ENCODE results near the gene PLEKHA3. TPM values are rescaled to one million over a fixed set of nuclear protein-coding genes. Genes with fewer than 3 reads are reported as not detected.

The PLEKHA3 gene
- total RNA-seq, 1 experiment from 2014 or later, result 50.3 TPM

DNA sequence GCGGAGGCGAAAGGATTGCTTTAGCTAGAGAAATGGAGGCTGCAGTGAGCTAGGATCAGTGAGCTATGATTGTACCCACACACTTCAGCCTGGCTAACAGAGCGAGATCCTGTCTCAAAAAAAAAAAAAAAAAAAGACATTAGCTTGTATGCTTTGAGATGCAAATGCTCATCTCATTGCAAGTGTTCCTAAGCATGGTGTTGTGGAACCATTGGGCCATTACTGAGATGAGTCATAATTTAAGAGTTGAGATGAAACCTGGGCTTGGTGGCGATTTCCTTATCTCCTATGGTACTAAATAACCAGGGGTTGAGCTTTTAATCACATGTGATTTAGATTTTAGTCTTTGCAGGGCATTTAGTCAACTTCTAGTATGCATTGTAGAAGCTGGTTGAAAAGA, 2.2 kb downstream of the PLEKHA3 start:
- Histone ChIP-seq H3K4me2 (peak overlapping the region; percentile 96), H3K79me2 (ENCODE audit: low read depth) (peaks cover 69% of the 10 kb centered on the region), H3K27me3 (ENCODE audit: insufficient read depth, low read depth) (no peaks in the 10 kb centered on the region), H3K4me1 (replicated peaks; ENCODE audit: insufficient read depth) (peaks cover 51% of the 10 kb centered on the region), H3K9me3 (ENCODE audit: insufficient read depth, low read depth) (no peaks in the 10 kb centered on the region), H3K4me3 (peak overlapping the region; percentile 77; the same call in 1 of the 2 replicates), H3K27ac (no peak overlapping the region), H3F3A (ENCODE audit: insufficient read depth, low read depth) (peaks cover 15% of the 10 kb centered on the region), H2AFZ (no peak overlapping the region), H3K36me3 (ENCODE audit: low read depth) (peaks cover 19% of the 10 kb centered on the region), H4K20me1 (ENCODE audit: insufficient read depth) (peaks cover 50% of the 10 kb centered on the region), H3K9me2 (ENCODE audit: insufficient read depth) (no peaks in the 10 kb centered on the region)
- intact Hi-C loops (cut with micrococcal nuclease; ENCODE audit: unreplicated experiment), result no loop called here
- ChIA-PET POLR2A (ENCODE audit: unreplicated experiment) (interaction anchor here (0.5 to 1.2 kb wide), 3 partner anchors 16 to 33 kb away, joined by 5 to 16 read pairs (median 5); partner anchors contain the start of genes PJVK and PRKRA), CTCF (interaction anchor here (0.6 kb wide), 2 partner anchors 35 to 1188 kb away, joined by 5 to 10 read pairs; no protein-coding TSS in a partner anchor)
- DNase-seq, result no peak
- no TSS peak for BruUV-seq (replicated peaks)
- TF ChIP-seq EZH2 (IDR thresholded peaks at IDR 0.05; ENCODE audit: low read depth), result no peak
- TF ChIP-seq, protein P1, sequence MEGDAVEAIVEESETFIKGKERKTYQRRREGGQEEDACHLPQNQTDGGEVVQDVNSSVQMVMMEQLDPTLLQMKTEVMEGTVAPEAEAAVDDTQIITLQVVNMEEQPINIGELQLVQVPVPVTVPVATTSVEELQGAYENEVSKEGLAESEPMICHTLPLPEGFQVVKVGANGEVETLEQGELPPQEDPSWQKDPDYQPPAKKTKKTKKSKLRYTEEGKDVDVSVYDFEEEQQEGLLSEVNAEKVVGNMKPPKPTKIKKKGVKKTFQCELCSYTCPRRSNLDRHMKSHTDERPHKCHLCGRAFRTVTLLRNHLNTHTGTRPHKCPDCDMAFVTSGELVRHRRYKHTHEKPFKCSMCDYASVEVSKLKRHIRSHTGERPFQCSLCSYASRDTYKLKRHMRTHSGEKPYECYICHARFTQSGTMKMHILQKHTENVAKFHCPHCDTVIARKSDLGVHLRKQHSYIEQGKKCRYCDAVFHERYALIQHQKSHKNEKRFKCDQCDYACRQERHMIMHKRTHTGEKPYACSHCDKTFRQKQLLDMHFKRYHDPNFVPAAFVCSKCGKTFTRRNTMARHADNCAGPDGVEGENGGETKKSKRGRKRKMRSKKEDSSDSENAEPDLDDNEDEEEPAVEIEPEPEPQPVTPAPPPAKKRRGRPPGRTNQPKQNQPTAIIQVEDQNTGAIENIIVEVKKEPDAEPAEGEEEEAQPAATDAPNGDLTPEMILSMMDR (conservative IDR thresholded peaks at IDR 0.05), result no peak

DNA sequence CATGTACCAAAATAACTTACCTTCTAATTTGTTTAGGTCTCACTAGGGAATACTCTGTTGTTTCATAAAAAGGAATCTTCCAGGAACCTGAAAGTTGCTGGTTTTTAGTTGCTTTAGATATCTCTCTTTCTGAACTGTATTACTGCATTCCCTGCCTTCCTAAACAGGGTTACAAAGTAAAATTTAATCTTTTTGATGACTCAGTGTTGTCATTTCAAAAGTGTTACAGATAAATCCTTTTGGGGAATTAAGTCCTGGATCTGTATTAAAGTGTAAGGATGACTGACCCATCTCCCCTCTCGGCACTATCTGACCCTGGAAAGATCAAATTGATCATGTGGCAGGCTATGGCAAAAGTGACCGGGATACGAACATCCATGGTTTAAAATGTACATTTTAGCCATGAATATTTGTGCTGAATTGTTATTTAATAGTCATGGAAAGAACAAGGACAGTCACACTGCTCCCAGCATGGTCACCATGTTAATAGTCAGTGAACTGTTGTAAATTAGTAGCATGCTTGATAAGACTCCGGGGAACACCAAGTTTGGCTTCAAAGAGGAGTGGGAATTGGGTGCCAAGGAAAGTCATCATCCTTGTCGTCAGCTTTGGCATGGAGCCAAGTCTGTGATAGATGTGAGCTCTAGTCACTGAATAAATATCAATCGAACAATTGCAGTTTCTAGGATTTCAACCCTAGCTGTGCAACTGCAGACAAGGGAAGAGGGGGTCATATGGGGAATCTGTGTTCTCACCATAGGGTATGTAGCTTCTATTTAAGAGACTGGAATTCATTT, 4.2 kb downstream of the PLEKHA3 start:
- DNase-seq, result peak in 1 of 2 experiments; percentile 48
- ChIA-PET POLR2A (ENCODE audit: unreplicated experiment) (no interaction called here), CTCF (no interaction called here)

DNA sequence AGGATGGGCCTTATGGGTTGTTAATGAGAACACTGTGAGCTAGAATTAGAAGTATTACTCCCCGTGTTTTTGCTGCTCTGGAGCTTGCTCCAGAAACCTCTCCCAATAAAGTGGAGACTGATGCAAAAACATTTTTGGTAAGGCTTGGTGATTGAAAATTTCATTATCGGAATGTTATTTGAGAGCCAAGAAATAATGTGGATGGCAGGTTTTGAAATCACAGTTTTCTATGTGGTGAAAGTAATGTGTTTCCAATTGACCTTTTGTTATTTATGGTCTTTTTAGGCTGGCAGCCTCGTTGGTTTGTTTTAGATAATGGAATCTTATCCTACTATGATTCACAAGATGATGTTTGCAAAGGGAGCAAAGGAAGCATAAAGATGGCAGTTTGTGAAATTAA, 5.1 kb downstream of the PLEKHA3 start:
- Histone ChIP-seq H3K79me2 (ENCODE audit: low read depth) (peaks cover 94% of the 10 kb centered on the region), H4K20me1 (ENCODE audit: insufficient read depth) (peaks cover 75% of the 10 kb centered on the region), H3K4me3 (no peak overlapping the region), H3K9me3 (ENCODE audit: insufficient read depth, low read depth) (no peaks in the 10 kb centered on the region), H3K27ac (no peak overlapping the region), H3K4me1 (replicated peaks; ENCODE audit: insufficient read depth) (peaks cover 36% of the 10 kb centered on the region), H3K36me3 (ENCODE audit: low read depth) (peaks cover 38% of the 10 kb centered on the region), H3F3A (ENCODE audit: insufficient read depth, low read depth) (no peaks in the 10 kb centered on the region), H3K4me2 (no peak overlapping the region), H2AFZ (no peak overlapping the region), H3K27me3 (ENCODE audit: insufficient read depth, low read depth) (no peaks in the 10 kb centered on the region), H3K9me2 (ENCODE audit: insufficient read depth) (no peaks in the 10 kb centered on the region)
- POLR2A ChIA-PET (ENCODE audit: unreplicated experiment), result interaction anchor here (0.6 kb wide), 1 partner anchor 34 kb away, joined by 3 read pairs; the partner anchor contains the start of genes PJVK and PRKRA
- CTCF ChIA-PET, result interaction anchor here (0.5 kb wide), 1 partner anchor 34 kb away, joined by 6 read pairs; no protein-coding TSS in a partner anchor
- no TSS peak for BruUV-seq (replicated peaks)
- intact Hi-C loops (cut with micrococcal nuclease; ENCODE audit: unreplicated experiment), result loop anchor here (2.0 kb wide), 1 partner anchor 17 kb away; no protein-coding TSS in a partner anchor
- no peak for DNase-seq
- TF ChIP-seq, protein P1 (conservative IDR thresholded peaks at IDR 0.05), result no peak
- no peak for TF ChIP-seq EZH2 (IDR thresholded peaks at IDR 0.05; ENCODE audit: low read depth)

More for the DNA sequence above, 4.2 kb downstream of the PLEKHA3 start:
- Histone ChIP-seq H3K4me2 (peak overlapping the region; percentile 96; the same call in 1 of the 2 replicates), H3K27me3 (ENCODE audit: insufficient read depth, low read depth) (no peaks in the 10 kb centered on the region), H3K79me2 (ENCODE audit: low read depth) (peaks cover 88% of the 10 kb centered on the region), H3K4me3 (no peak overlapping the region), H3F3A (ENCODE audit: insufficient read depth, low read depth) (peaks cover 6% of the 10 kb centered on the region), H3K36me3 (ENCODE audit: low read depth) (peaks cover 29% of the 10 kb centered on the region), H2AFZ (no peak overlapping the region), H3K9me2 (ENCODE audit: insufficient read depth) (no peaks in the 10 kb centered on the region), H3K9me3 (ENCODE audit: insufficient read depth, low read depth) (no peaks in the 10 kb centered on the region), H3K4me1 (replicated peaks; ENCODE audit: insufficient read depth) (peaks cover 41% of the 10 kb centered on the region), H3K27ac (no peak overlapping the region), H4K20me1 (ENCODE audit: insufficient read depth) (peaks cover 66% of the 10 kb centered on the region)
- BruUV-seq (replicated peaks), result no TSS peak
- TF ChIP-seq, protein P1 (conservative IDR thresholded peaks at IDR 0.05), result no peak
- TF ChIP-seq EZH2 (IDR thresholded peaks at IDR 0.05; ENCODE audit: low read depth), result no peak
- intact Hi-C loops (cut with micrococcal nuclease; ENCODE audit: unreplicated experiment), result loop anchor here (2.0 kb wide), 1 partner anchor 18 kb away; no protein-coding TSS in a partner anchor
